ENCODE data around the gene ADIPOR2.

DNA sequence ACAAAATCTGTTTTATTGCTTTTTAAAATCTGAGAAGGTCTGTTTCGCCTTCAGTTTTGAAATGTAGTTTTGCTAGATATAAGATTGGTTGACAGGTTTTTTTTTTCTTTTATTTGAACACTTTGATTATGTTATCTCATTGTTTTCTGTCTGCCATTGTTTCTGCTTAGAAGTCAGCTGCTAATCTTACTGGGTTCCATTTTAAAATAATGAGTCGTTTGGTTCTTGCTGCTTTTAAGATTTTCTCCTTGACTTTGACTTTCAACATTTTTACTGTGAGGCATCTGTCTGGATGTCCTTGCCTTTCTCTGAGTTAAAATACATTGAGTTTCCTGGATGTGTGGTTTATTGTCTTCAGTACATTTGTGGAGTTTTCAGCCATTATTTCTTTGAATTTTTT is 56.7 kb downstream of the ADIPOR2 start:
- TF ChIP-seq, protein P1, sequence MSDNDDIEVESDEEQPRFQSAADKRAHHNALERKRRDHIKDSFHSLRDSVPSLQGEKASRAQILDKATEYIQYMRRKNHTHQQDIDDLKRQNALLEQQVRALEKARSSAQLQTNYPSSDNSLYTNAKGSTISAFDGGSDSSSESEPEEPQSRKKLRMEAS (IDR thresholded peaks at IDR 0.05; ENCODE audit: low read depth, low read length) = no peak
- TF ChIP-seq BMI1 (IDR thresholded peaks at IDR 0.05; ENCODE audit: borderline replicate concordance) (no peak), NFYA (IDR thresholded peaks at IDR 0.05; ENCODE audit: borderline replicate concordance, low read depth, low read length) (no peak), SIN3A (IDR thresholded peaks at IDR 0.05; ENCODE audit: low read depth, low read length) (no peak), RAD21 (IDR thresholded peaks at IDR 0.05; ENCODE audit: insufficient read depth, low read depth, low read length) (no peak), CEBPB (IDR thresholded peaks at IDR 0.05; ENCODE audit: borderline replicate concordance in 1 of 2, low read depth in 2 of 2, low read length in 2 of 2) (no peak), FOXM1 (IDR thresholded peaks at IDR 0.05; ENCODE audit: low read depth, low read length) (no peak), RFX5 (IDR thresholded peaks at IDR 0.05; ENCODE audit: low read depth, low read length) (no peak), CREB1 (IDR thresholded peaks at IDR 0.05; ENCODE audit: low read depth) (no peak), TCF7 (IDR thresholded peaks at IDR 0.05; ENCODE audit: borderline replicate concordance) (no peak)
- TF ChIP-seq, protein P2, sequence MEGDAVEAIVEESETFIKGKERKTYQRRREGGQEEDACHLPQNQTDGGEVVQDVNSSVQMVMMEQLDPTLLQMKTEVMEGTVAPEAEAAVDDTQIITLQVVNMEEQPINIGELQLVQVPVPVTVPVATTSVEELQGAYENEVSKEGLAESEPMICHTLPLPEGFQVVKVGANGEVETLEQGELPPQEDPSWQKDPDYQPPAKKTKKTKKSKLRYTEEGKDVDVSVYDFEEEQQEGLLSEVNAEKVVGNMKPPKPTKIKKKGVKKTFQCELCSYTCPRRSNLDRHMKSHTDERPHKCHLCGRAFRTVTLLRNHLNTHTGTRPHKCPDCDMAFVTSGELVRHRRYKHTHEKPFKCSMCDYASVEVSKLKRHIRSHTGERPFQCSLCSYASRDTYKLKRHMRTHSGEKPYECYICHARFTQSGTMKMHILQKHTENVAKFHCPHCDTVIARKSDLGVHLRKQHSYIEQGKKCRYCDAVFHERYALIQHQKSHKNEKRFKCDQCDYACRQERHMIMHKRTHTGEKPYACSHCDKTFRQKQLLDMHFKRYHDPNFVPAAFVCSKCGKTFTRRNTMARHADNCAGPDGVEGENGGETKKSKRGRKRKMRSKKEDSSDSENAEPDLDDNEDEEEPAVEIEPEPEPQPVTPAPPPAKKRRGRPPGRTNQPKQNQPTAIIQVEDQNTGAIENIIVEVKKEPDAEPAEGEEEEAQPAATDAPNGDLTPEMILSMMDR (IDR thresholded peaks at IDR 0.05 in 2 of 3, conservative IDR thresholded peaks at IDR 0.05 in 1 of 3; ENCODE audit: control insufficient read depth in 2 of 3, extremely low read depth in 1 of 3, insufficient read depth in 1 of 3, low read depth in 3 of 3, low read length in 3 of 3) = no peak
- TF ChIP-seq, protein P3, sequence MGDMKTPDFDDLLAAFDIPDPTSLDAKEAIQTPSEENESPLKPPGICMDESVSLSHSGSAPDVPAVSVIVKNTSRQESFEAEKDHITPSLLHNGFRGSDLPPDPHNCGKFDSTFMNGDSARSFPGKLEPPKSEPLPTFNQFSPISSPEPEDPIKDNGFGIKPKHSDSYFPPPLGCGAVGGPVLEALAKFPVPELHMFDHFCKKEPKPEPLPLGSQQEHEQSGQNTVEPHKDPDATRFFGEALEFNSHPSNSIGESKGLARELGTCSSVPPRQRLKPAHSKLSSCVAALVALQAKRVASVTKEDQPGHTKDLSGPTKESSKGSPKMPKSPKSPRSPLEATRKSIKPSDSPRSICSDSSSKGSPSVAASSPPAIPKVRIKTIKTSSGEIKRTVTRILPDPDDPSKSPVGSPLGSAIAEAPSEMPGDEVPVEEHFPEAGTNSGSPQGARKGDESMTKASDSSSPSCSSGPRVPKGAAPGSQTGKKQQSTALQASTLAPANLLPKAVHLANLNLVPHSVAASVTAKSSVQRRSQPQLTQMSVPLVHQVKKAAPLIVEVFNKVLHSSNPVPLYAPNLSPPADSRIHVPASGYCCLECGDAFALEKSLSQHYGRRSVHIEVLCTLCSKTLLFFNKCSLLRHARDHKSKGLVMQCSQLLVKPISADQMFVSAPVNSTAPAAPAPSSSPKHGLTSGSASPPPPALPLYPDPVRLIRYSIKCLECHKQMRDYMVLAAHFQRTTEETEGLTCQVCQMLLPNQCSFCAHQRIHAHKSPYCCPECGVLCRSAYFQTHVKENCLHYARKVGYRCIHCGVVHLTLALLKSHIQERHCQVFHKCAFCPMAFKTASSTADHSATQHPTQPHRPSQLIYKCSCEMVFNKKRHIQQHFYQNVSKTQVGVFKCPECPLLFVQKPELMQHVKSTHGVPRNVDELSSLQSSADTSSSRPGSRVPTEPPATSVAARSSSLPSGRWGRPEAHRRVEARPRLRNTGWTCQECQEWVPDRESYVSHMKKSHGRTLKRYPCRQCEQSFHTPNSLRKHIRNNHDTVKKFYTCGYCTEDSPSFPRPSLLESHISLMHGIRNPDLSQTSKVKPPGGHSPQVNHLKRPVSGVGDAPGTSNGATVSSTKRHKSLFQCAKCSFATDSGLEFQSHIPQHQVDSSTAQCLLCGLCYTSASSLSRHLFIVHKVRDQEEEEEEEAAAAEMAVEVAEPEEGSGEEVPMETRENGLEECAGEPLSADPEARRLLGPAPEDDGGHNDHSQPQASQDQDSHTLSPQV (IDR thresholded peaks at IDR 0.05) = no peak
- TF ChIP-seq, protein P4, sequence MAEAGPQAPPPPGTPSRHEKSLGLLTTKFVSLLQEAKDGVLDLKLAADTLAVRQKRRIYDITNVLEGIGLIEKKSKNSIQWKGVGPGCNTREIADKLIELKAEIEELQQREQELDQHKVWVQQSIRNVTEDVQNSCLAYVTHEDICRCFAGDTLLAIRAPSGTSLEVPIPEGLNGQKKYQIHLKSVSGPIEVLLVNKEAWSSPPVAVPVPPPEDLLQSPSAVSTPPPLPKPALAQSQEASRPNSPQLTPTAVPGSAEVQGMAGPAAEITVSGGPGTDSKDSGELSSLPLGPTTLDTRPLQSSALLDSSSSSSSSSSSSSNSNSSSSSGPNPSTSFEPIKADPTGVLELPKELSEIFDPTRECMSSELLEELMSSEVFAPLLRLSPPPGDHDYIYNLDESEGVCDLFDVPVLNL (IDR thresholded peaks at IDR 0.05; ENCODE audit: low read depth, low read length) = no peak
- TF ChIP-seq, protein P5, sequence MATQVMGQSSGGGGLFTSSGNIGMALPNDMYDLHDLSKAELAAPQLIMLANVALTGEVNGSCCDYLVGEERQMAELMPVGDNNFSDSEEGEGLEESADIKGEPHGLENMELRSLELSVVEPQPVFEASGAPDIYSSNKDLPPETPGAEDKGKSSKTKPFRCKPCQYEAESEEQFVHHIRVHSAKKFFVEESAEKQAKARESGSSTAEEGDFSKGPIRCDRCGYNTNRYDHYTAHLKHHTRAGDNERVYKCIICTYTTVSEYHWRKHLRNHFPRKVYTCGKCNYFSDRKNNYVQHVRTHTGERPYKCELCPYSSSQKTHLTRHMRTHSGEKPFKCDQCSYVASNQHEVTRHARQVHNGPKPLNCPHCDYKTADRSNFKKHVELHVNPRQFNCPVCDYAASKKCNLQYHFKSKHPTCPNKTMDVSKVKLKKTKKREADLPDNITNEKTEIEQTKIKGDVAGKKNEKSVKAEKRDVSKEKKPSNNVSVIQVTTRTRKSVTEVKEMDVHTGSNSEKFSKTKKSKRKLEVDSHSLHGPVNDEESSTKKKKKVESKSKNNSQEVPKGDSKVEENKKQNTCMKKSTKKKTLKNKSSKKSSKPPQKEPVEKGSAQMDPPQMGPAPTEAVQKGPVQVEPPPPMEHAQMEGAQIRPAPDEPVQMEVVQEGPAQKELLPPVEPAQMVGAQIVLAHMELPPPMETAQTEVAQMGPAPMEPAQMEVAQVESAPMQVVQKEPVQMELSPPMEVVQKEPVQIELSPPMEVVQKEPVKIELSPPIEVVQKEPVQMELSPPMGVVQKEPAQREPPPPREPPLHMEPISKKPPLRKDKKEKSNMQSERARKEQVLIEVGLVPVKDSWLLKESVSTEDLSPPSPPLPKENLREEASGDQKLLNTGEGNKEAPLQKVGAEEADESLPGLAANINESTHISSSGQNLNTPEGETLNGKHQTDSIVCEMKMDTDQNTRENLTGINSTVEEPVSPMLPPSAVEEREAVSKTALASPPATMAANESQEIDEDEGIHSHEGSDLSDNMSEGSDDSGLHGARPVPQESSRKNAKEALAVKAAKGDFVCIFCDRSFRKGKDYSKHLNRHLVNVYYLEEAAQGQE (IDR thresholded peaks at IDR 0.05; ENCODE audit: low read depth, low read length) = no peak

All from GM12878 (cell line).